NCI-H446 (cell line): Measurements from ENCODE around the gene PLPP7.

Experiments used
- DNase-seq, 2 experiments: peaks; one replicate each; lab custom pipeline; 2025; lab: John Stamatoyannopoulos, UW

Gene PLPP7

GRCh38 chr9:131281119-131281965, 8.2 kb upstream of the PLPP7 start:
- DNase-seq: no peak

- no peak for DNase-seq
These were observed 7.3 kb upstream of the PLPP7 start for GRCh38 chr9:131282175-131282574.

- no peak for DNase-seq
These were observed 6.7 kb upstream of the PLPP7 start for GRCh38 chr9:131282688-131283422.

GRCh38 chr9:131284856-131285255, 4.7 kb upstream of the PLPP7 start:
- DNase-seq: no peak

- no peak for DNase-seq
These were observed 2.2 kb upstream of the PLPP7 start for GRCh38 chr9:131287359-131287758.

- DNase-seq: no peak
These were observed 1.3 kb upstream of the PLPP7 start for GRCh38 chr9:131288217-131288616.

GRCh38 chr9:131290036-131290766, 678 bp downstream of the PLPP7 start:
- DNase-seq: no peak

- DNase-seq: no peak
These were observed 1.3 kb downstream of the PLPP7 start for GRCh38 chr9:131290767-131291370.

- DNase-seq: no peak
These were observed 2.3 kb downstream of the PLPP7 start for GRCh38 chr9:131291795-131292315.

GRCh38 chr9:131292937-131293336, 3.4 kb downstream of the PLPP7 start:
- DNase-seq: no peak

- no peak for DNase-seq
These were observed 6.9 kb downstream of the PLPP7 start for GRCh38 chr9:131296460-131296859.

GRCh38 chr9:131296906-131297500, 7.5 kb downstream of the PLPP7 start:
- DNase-seq: no peak

GRCh38 chr9:131297903-131298302, 8.4 kb downstream of the PLPP7 start:
- DNase-seq: no peak

- no peak for DNase-seq
These were observed 8.8 kb downstream of the PLPP7 start for GRCh38 chr9:131298341-131298740.

- no peak for DNase-seq
These were observed 9.3 kb downstream of the PLPP7 start for GRCh38 chr9:131298816-131299215.

- DNase-seq: no peak
These were observed 9.9 kb downstream of the PLPP7 start for GRCh38 chr9:131299346-131299960.

GRCh38 chr9:131299961-131300347, 10.4 kb downstream of the PLPP7 start:
- no peak for DNase-seq

- no peak for DNase-seq
These were observed 10.9 kb downstream of the PLPP7 start for GRCh38 chr9:131300444-131300843.

GRCh38 chr9:131302244-131303075, 12.9 kb downstream of the PLPP7 start:
- DNase-seq: no peak
